HepG2 (cell line): ENCODE measurements around the gene CCDC85C. TPM values are rescaled to one million over a fixed set of nuclear protein-coding genes. Genes with fewer than 3 reads are reported as not detected.

Experiments used
- ATAC-seq: fragments of 200-7000 bp; cut with Tn5 transposase; 3 replicates; pipeline ENCODE4 v1.9.1; 2020; ENCODE audit warnings: mild to moderate bottlenecking, moderate library complexity
- BruUV-seq: library from RNA; stranded (reverse); fragments of 400-500 nt; replicated peaks from 2 replicates; lab custom pipeline; 2021; lab: Mats Ljungman, UMichigan
- CTCF ChIA-PET: fragments of 300-600 bp; formaldehyde crosslinking; extraction: SDS; loops from one replicate; lab custom pipeline; 2021; ENCODE audit warnings: low total read pairs, inconsistent platforms, low intra/inter-chr PET ratio; lab: Yijun Ruan, JAX
- POLR2A ChIA-PET: fragments of 350-600 bp; sonication (Branson Sonifier 250); formaldehyde crosslinking; loops from one replicate; lab custom pipeline; 2020; ENCODE audit warnings: antibody characterized with exemption, inconsistent platforms; lab: Yijun Ruan, JAX
- DNase-seq: peaks from one replicate; pipeline ENCODE4 v3.0.0-alpha.2; 2015; ENCODE audit warnings: low spot score
- FAIRE-seq: peaks from 3 replicates; lab custom pipeline; 2011; peaks lifted over from hg19 to GRCh38; lab: Jason Lieb, UNC
- H2AFZ ChIP-seq: one replicate; pipeline ENCODE4 v1.6.1; 2011; ENCODE audit warnings: low read length, inconsistent platforms
- H3K27ac ChIP-seq: fragments of 300-600 bp; 3 replicates; pipeline ENCODE4 v1.8.0; 2011; ENCODE audit warnings: mixed run types, mild to moderate bottlenecking, mixed read lengths, low read length, inconsistent platforms; ENCODE audit not compliant: insufficient read depth; ENCODE audit errors: extremely low read length
- H3K27me3 ChIP-seq, 2 experiments: fragments of 200-600 bp in 1 of 2; 2 replicates in 1 of 2; 3 replicates in 1 of 2; pipeline versions ENCODE4 v1.6.0 to v1.8.0; 2011; ENCODE audit warnings: low read length in 2 of 2, mild to moderate bottlenecking in 2 of 2, moderate library complexity in 2 of 2, inconsistent platforms in 1 of 2; ENCODE audit not compliant: insufficient read depth in 2 of 2, control insufficient read depth in 1 of 2
- H3K36me3 ChIP-seq, 2 experiments: fragments of 200-600 bp in 1 of 2; replicated peaks in 1 of 2; 2 replicates in 1 of 2; 3 replicates in 1 of 2; pipeline versions ENCODE4 v1.5.1 to v1.8.0; 2011; ENCODE audit warnings: low read length in 2 of 2, inconsistent platforms in 1 of 2; ENCODE audit not compliant: insufficient read depth in 2 of 2, control insufficient read depth in 1 of 2
- H3K4me1 ChIP-seq: 2 replicates; pipeline ENCODE4 v1.5.1; 2012; ENCODE audit warnings: low read length, inconsistent platforms; ENCODE audit not compliant: insufficient read depth
- H3K4me2 ChIP-seq: 2 replicates; pipeline ENCODE4 v1.6.0; 2011; ENCODE audit warnings: low read depth, low read length, inconsistent platforms
- H3K4me3 ChIP-seq, 3 experiments: fragments of 200-600 bp in 1 of 3; sonication (generic), shearing (Covaris generic) in 1 of 3; replicated peaks in 1 of 3; 2 replicates each; pipeline ENCODE4 v1.5.1; 2011 to 2016; ENCODE audit warnings: low read length in 3 of 3, inconsistent platforms in 2 of 3, low read depth in 2 of 3, mild to moderate bottlenecking in 2 of 3, control low read depth in 1 of 3, mixed read lengths in 1 of 3; ENCODE audit not compliant: insufficient read depth in 1 of 3
- H3K79me2 ChIP-seq: one replicate; pipeline ENCODE4 v1.6.1; 2011; ENCODE audit warnings: low read length, inconsistent platforms; ENCODE audit not compliant: insufficient read depth
- H3K9ac ChIP-seq: 2 replicates; pipeline ENCODE4 v1.6.0; 2011; ENCODE audit warnings: mild to moderate bottlenecking, low read depth, low read length, inconsistent platforms; ENCODE audit not compliant: insufficient read depth
- H3K9me3 ChIP-seq: 2 replicates; pipeline ENCODE4 v1.5.1; 2012; ENCODE audit warnings: mild to moderate bottlenecking, low read length
- H4K20me1 ChIP-seq: 2 replicates; pipeline ENCODE4 v1.6.0; 2011; ENCODE audit warnings: inconsistent platforms, mild to moderate bottlenecking, low read length, moderate library complexity; ENCODE audit not compliant: insufficient read depth
- NR2F6 ChIP-seq, 2 experiments: IDR thresholded peaks; 2 replicates each; pipeline ENCODE4 v1.6.1; 2016; ENCODE audit warnings: antibody characterized with exemption in 1 of 2, mild to moderate bottlenecking in 1 of 2
- ZFP36L1 ChIP-seq: sonication (generic); formaldehyde crosslinking; IDR thresholded peaks from 2 replicates; pipeline ENCODE4 v1.8.0; 2022; ENCODE audit warnings: mild to moderate bottlenecking, missing genetic modification reagents, moderate library complexity
- ZNF609 ChIP-seq: sonication (generic); formaldehyde crosslinking; IDR thresholded peaks from 2 replicates; pipeline ENCODE4 v1.4.0; 2020; ENCODE audit warnings: mild to moderate bottlenecking, missing genetic modification reagents, borderline replicate concordance
- ZNF670 ChIP-seq: sonication (generic); formaldehyde crosslinking; IDR thresholded peaks from 2 replicates; pipeline ENCODE4 v1.8.0; 2022; ENCODE audit warnings: mild to moderate bottlenecking, missing genetic modification reagents, borderline replicate concordance
- ZNF703 ChIP-seq: sonication (generic); formaldehyde crosslinking; IDR thresholded peaks from 2 replicates; pipeline ENCODE4 v1.5.1; 2020; ENCODE audit warnings: missing genetic modification reagents, mild to moderate bottlenecking, moderate library complexity, borderline replicate concordance
- WGBS: methylation state at CpG from one replicate; pipeline ENCODE4 v1.1.6; 2017; ENCODE audit warnings: low lambda C conversion rate; 5-methylcytosine and 5-hydroxymethylcytosine counted together
- in situ Hi-C: cut with HindIII; loops from 2 replicates; pipeline ENCODE4 v1.10.0; 2017; ENCODE audit warnings: low pct_unique_long_range_greater_than_20kb; ENCODE audit not compliant: extremely low pct_ligation_motif_present
- intact Hi-C: fragments of 100-400 bp; cut with micrococcal nuclease; formaldehyde crosslinking; loops from one replicate; pipeline ENCODE4 v1.10.0; 2022; ENCODE audit not compliant: unreplicated experiment
- polyA plus RNA-seq, 8 experiments: library from polyadenylated mRNA; depleted of rRNA in 3 of 8; stranded (reverse) in 7 of 8; unstranded in 1 of 8; fragments of >200 nt; fragmentation: Illumina TruSeq in 4 of 8; extraction: Trizol in 4 of 8; gene quantifications; 2 replicates each; pipeline versions ENCODE4 v1.2.1 to v1.2.3, GENCODE V29; 2011 to 2016; ENCODE audit warnings: low read depth in 4 of 8, missing spikeins in 1 of 8, mixed read lengths in 1 of 8; ENCODE audit not compliant: insufficient read depth in 1 of 8
- total RNA-seq, 5 experiments: library from RNA; depleted of rRNA; stranded (reverse); fragments of >200 nt; fragmentation: Illumina TruSeq; extraction: Trizol; gene quantifications; 2 replicates each; pipeline ENCODE4 v1.2.3, GENCODE V29; 2016; ENCODE audit warnings: low read depth in 1 of 5
- TF ChIP-seq, protein P1 (sequence below): sonication (generic); formaldehyde crosslinking; IDR thresholded peaks from 2 replicates; pipeline ENCODE4 v1.4.0; 2020; ENCODE audit warnings: missing genetic modification reagents; ENCODE audit errors: not compliant biosample characterization
- TF ChIP-seq, protein P2 (sequence below): sonication (generic); formaldehyde crosslinking; IDR thresholded peaks from 2 replicates; pipeline ENCODE4 v1.9.0; 2021; ENCODE audit warnings: mild to moderate bottlenecking, missing genetic modification reagents
- TF ChIP-seq, protein P3 (sequence below): sonication (generic); formaldehyde crosslinking; IDR thresholded peaks from 2 replicates; pipeline ENCODE4 v1.4.0; 2020; ENCODE audit warnings: missing genetic modification reagents

The CCDC85C gene
- total and polyA plus RNA-seq, 2 of the 13 experiments (the other 11 are each of a cell fraction or from before 2014, with no cell fraction given), result 18.8 to 43.8 TPM

- CTCF ChIA-PET, result no interaction called here
- intact Hi-C loops, result no loop called here
- no TSS peak for BruUV-seq
- Histone ChIP-seq H2AFZ (no peak overlapping the region), H3K79me2 (no peaks in the 10 kb centered on the region), H3K27ac (no peak overlapping the region), H3K9me3 (no peaks in the 10 kb centered on the region), H3K4me2 (peak overlapping the region; percentile 30; the same call in 1 of the 2 replicates), H4K20me1 (no peaks in the 10 kb centered on the region), H3K27me3 (peaks cover 3 to 5% of the 10 kb centered on the region in 2 experiments; a peak in 2 of 5 replicates), H3K4me1 (peaks cover 19% of the 10 kb centered on the region), H3K9ac (no peak overlapping the region), H3K4me3 (no peak overlapping the region; a peak in 1 of 6 replicates), H3K36me3 (no peaks in the 10 kb centered on the region)
- POLR2A ChIA-PET, result no interaction called here
- in situ Hi-C loops, result no loop called here
- DNase-seq, result peak; percentile 39
- no peak for FAIRE-seq
- 5% methylated on average over 8 of the region's 8 CpGs for WGBS
- ATAC-seq, result peak; percentile 49
- TF ChIP-seq ZNF609 (peak; percentile 38; the same call in 1 of the 2 replicates), ZNF670 (CRISPR knock-in tag) (0 out of 2 replicates have a peak, but pooled peaks have one; percentile 31), ZFP36L1 (0 out of 2 replicates have a peak, but pooled peaks have one; percentile 47), ZNF703 (CRISPR knock-in tag) (no peak), NR2F6 (IDR thresholded peaks at IDR 0.05) (peak; percentile 25; the same call in 1 of the 2 replicates), NR2F6 (CRISPR knock-in tag; IDR thresholded peaks at IDR 0.05) (peak; percentile 70; the same call in 1 of the 2 replicates)
- TF ChIP-seq, protein P1, sequence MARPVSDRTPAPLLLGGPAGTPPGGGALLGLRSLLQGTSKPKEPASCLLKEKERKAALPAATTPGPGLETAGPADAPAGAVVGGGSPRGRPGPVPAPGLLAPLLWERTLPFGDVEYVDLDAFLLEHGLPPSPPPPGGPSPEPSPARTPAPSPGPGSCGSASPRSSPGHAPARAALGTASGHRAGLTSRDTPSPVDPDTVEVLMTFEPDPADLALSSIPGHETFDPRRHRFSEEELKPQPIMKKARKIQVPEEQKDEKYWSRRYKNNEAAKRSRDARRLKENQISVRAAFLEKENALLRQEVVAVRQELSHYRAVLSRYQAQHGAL (CRISPR knock-in tag), result no peak
- TF ChIP-seq, protein P2, sequence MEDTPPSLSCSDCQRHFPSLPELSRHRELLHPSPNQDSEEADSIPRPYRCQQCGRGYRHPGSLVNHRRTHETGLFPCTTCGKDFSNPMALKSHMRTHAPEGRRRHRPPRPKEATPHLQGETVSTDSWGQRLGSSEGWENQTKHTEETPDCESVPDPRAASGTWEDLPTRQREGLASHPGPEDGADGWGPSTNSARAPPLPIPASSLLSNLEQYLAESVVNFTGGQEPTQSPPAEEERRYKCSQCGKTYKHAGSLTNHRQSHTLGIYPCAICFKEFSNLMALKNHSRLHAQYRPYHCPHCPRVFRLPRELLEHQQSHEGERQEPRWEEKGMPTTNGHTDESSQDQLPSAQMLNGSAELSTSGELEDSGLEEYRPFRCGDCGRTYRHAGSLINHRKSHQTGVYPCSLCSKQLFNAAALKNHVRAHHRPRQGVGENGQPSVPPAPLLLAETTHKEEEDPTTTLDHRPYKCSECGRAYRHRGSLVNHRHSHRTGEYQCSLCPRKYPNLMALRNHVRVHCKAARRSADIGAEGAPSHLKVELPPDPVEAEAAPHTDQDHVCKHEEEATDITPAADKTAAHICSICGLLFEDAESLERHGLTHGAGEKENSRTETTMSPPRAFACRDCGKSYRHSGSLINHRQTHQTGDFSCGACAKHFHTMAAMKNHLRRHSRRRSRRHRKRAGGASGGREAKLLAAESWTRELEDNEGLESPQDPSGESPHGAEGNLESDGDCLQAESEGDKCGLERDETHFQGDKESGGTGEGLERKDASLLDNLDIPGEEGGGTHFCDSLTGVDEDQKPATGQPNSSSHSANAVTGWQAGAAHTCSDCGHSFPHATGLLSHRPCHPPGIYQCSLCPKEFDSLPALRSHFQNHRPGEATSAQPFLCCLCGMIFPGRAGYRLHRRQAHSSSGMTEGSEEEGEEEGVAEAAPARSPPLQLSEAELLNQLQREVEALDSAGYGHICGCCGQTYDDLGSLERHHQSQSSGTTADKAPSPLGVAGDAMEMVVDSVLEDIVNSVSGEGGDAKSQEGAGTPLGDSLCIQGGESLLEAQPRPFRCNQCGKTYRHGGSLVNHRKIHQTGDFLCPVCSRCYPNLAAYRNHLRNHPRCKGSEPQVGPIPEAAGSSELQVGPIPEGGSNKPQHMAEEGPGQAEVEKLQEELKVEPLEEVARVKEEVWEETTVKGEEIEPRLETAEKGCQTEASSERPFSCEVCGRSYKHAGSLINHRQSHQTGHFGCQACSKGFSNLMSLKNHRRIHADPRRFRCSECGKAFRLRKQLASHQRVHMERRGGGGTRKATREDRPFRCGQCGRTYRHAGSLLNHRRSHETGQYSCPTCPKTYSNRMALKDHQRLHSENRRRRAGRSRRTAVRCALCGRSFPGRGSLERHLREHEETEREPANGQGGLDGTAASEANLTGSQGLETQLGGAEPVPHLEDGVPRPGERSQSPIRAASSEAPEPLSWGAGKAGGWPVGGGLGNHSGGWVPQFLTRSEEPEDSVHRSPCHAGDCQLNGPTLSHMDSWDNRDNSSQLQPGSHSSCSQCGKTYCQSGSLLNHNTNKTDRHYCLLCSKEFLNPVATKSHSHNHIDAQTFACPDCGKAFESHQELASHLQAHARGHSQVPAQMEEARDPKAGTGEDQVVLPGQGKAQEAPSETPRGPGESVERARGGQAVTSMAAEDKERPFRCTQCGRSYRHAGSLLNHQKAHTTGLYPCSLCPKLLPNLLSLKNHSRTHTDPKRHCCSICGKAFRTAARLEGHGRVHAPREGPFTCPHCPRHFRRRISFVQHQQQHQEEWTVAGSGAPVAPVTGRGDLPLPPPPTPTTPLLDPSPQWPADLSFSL, result no peak
- TF ChIP-seq, protein P3, sequence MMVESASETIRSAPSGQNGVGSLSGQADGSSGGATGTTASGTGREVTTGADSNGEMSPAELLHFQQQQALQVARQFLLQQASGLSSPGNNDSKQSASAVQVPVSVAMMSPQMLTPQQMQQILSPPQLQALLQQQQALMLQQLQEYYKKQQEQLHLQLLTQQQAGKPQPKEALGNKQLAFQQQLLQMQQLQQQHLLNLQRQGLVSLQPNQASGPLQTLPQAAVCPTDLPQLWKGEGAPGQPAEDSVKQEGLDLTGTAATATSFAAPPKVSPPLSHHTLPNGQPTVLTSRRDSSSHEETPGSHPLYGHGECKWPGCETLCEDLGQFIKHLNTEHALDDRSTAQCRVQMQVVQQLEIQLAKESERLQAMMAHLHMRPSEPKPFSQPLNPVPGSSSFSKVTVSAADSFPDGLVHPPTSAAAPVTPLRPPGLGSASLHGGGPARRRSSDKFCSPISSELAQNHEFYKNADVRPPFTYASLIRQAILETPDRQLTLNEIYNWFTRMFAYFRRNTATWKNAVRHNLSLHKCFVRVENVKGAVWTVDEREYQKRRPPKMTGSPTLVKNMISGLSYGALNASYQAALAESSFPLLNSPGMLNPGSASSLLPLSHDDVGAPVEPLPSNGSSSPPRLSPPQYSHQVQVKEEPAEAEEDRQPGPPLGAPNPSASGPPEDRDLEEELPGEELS, result 0 out of 2 replicates have a peak, but pooled peaks have one; percentile 52
Measured at GRCh38 chr14:99649643-99650042, 45.6 kb upstream of the CCDC85C start.
